CD14-positive monocyte (primary cell): ENCODE measurements around the gene PACSIN3. TPM values are rescaled to one million over a fixed set of nuclear protein-coding genes. Genes with fewer than 3 reads are reported as not detected.

Experiments
- DNase-seq, 3 donors: peaks; one replicate each; pipeline ENCODE4 v3.0.0-alpha.2; 2011 to 2022
- H2AFZ ChIP-seq: 2 replicates; pipeline ENCODE4 v1.6.0; 2012; ENCODE audit warnings: mild to moderate bottlenecking, low read depth, low read length, inconsistent platforms; ENCODE audit not compliant: insufficient read depth, poor library complexity, severe bottlenecking
- H3K27ac ChIP-seq, 2 donors: 1 replicate in 1 of 2; 2 replicates in 1 of 2; pipeline ENCODE4 v1.5.1; 2012 to 2013; ENCODE audit warnings: low read length in 2 of 2, control low read depth in 1 of 2, inconsistent platforms in 1 of 2, low read depth in 1 of 2, mild to moderate bottlenecking in 1 of 2
- H3K27me3 ChIP-seq, 2 donors: one replicate each; pipeline versions ENCODE4 v1.6.0 to v1.6.1; 2011 to 2013; ENCODE audit warnings: low read length in 2 of 2; ENCODE audit not compliant: control insufficient read depth in 2 of 2, insufficient read depth in 2 of 2
- H3K36me3 ChIP-seq, 2 donors: replicated peaks in 1 of 2; 1 replicate in 1 of 2; 2 replicates in 1 of 2; pipeline versions ENCODE4 v1.5.1 to v1.6.1; 2012 to 2013; ENCODE audit warnings: low read length in 2 of 2, control low read depth in 1 of 2, inconsistent platforms in 1 of 2, mild to moderate bottlenecking in 1 of 2; ENCODE audit not compliant: insufficient read depth in 2 of 2, control insufficient read depth in 1 of 2
- H3K4me1 ChIP-seq, 2 donors: 1 replicate in 1 of 2; 2 replicates in 1 of 2; pipeline versions ENCODE4 v1.5.1 to v1.6.1; 2012 to 2013; ENCODE audit warnings: low read length in 2 of 2, control low read depth in 1 of 2, inconsistent platforms in 1 of 2, mild to moderate bottlenecking in 1 of 2, moderate library complexity in 1 of 2; ENCODE audit not compliant: insufficient read depth in 2 of 2, control insufficient read depth in 1 of 2
- H3K4me2 ChIP-seq: replicated peaks from 2 replicates; pipeline ENCODE3; 2012; ENCODE audit warnings: low read length, moderate library complexity, mild to moderate bottlenecking; ENCODE audit not compliant: poor library complexity, severe bottlenecking; ENCODE audit errors: extremely low read depth
- H3K4me3 ChIP-seq, 3 experiments: fragments of 200-600 bp in 1 of 3; sonication (generic) in 1 of 3; replicated peaks in 1 of 3; 1 replicate in 2 of 3; 2 replicates in 1 of 3; pipeline ENCODE4 v1.5.1; 2011 to 2013; ENCODE audit warnings: low read length in 3 of 3, mild to moderate bottlenecking in 3 of 3, control low read depth in 2 of 3, low read depth in 2 of 3, inconsistent platforms in 1 of 3, moderate library complexity in 1 of 3
- H3K79me2 ChIP-seq: 2 replicates; pipeline ENCODE4 v1.6.0; 2012; ENCODE audit warnings: mild to moderate bottlenecking, control low read depth, inconsistent platforms, low read length, moderate library complexity; ENCODE audit not compliant: insufficient read depth
- H3K9ac ChIP-seq: 2 replicates; pipeline ENCODE4 v1.6.0; 2017; ENCODE audit warnings: low read length, mild to moderate bottlenecking; ENCODE audit not compliant: insufficient read depth, poor library complexity, severe bottlenecking
- H3K9me3 ChIP-seq, 2 donors: replicated peaks in 1 of 2; 1 replicate in 1 of 2; 2 replicates in 1 of 2; pipeline versions ENCODE4 v1.5.1 to v1.6.1; 2012 to 2013; ENCODE audit warnings: low read length in 2 of 2, control low read depth in 1 of 2; ENCODE audit not compliant: control insufficient read depth in 1 of 2, insufficient read depth in 1 of 2
- H4K20me1 ChIP-seq: 2 replicates; pipeline ENCODE4 v1.6.0; 2012; ENCODE audit warnings: mild to moderate bottlenecking, low read length, control low read depth, moderate library complexity; ENCODE audit not compliant: insufficient read depth
- H3K27ac Mint-ChIP-seq, 7 donors: one replicate each; pipeline ENCODE4 v1.8.0; 2020; ENCODE audit warnings: mild to moderate bottlenecking in 7 of 7, mixed read lengths in 7 of 7, moderate library complexity in 6 of 7, inconsistent platforms in 2 of 7
- H3K27me3 Mint-ChIP-seq, 3 donors: one replicate each; pipeline ENCODE4 v1.8.0; 2021 to 2022; ENCODE audit warnings: low read depth in 3 of 3, mild to moderate bottlenecking in 3 of 3, mixed read lengths in 3 of 3, moderate library complexity in 3 of 3, inconsistent platforms in 1 of 3
- H3K36me3 Mint-ChIP-seq, 2 donors: one replicate each; pipeline ENCODE4 v1.8.0; 2020; ENCODE audit warnings: mixed read lengths in 2 of 2, inconsistent platforms in 1 of 2, mild to moderate bottlenecking in 1 of 2
- H3K4me1 Mint-ChIP-seq: one replicate; pipeline ENCODE4 v1.8.0; 2020; ENCODE audit warnings: mild to moderate bottlenecking, mixed read lengths
- H3K4me3 Mint-ChIP-seq, 2 donors: one replicate each; pipeline ENCODE4 v1.8.0; 2020; ENCODE audit warnings: mild to moderate bottlenecking in 2 of 2, mixed read lengths in 2 of 2, moderate library complexity in 1 of 2
- H3K9me3 Mint-ChIP-seq, 7 donors: one replicate each; pipeline ENCODE4 v1.8.0; 2020 to 2022; ENCODE audit warnings: mixed read lengths in 7 of 7, mild to moderate bottlenecking in 6 of 7, moderate library complexity in 6 of 7, inconsistent platforms in 2 of 7
- WGBS: methylation state at CpG from one replicate; pipeline ENCODE4 v1.1.5; 2013; ENCODE audit warnings: missing lambda C conversion rate; ENCODE audit not compliant: insufficient coverage; 5-methylcytosine and 5-hydroxymethylcytosine counted together
- intact Hi-C, 2 donors: fragments of 100-400 bp; cut with micrococcal nuclease; formaldehyde crosslinking; loops; one replicate each; pipeline versions ENCODE4 v1.15.0 to v1.15.1; 2023
- polyA plus RNA-seq, 3 donors: library from polyadenylated mRNA; depleted of rRNA in 1 of 3; unstranded in 2 of 3; stranded (reverse) in 1 of 3; fragments of 300-500 nt in 2 of 3; fragments of >200 nt in 1 of 3; fragmentation: Illumina TruSeq in 2 of 3; gene quantifications; 1 replicate in 2 of 3; 2 replicates in 1 of 3; pipeline ENCODE4 v1.2.3, GENCODE V29; 2012 to 2021
- TF ChIP-seq, protein P1 (sequence below): fragments of 200-600 bp; IDR thresholded peaks from one replicate; pipeline ENCODE4 v1.8.0; 2022; ENCODE audit warnings: antibody characterized with exemption, mild to moderate bottlenecking

Gene PACSIN3
- polyA plus RNA-seq, 3 donors: not detected

- Mint-ChIP-seq H3K4me1 (peaks cover 22% of the 10 kb centered on the region), H3K27me3 (peaks cover 12 to 14% (median 13%) of the 10 kb centered on the region in 3 donors), H3K27ac (no peak overlapping the region), H3K4me3 (no peak overlapping the region), H3K9me3 (peaks cover 0 to 2% (median 0%) of the 10 kb centered on the region in 7 donors), H3K36me3 (peaks cover 0 to 4% of the 10 kb centered on the region in 2 donors)
- H3K4me1 ChIP-seq: peaks cover 24 to 29% of the 10 kb centered on the region in 2 donors
- H3K27ac ChIP-seq: no peak overlapping the region
- H3K27me3 ChIP-seq: peaks cover 3 to 16% of the 10 kb centered on the region in 2 donors
- peaks cover 0 to 4% of the 10 kb centered on the region in 2 donors for H3K36me3 ChIP-seq
- TF ChIP-seq, protein P1, sequence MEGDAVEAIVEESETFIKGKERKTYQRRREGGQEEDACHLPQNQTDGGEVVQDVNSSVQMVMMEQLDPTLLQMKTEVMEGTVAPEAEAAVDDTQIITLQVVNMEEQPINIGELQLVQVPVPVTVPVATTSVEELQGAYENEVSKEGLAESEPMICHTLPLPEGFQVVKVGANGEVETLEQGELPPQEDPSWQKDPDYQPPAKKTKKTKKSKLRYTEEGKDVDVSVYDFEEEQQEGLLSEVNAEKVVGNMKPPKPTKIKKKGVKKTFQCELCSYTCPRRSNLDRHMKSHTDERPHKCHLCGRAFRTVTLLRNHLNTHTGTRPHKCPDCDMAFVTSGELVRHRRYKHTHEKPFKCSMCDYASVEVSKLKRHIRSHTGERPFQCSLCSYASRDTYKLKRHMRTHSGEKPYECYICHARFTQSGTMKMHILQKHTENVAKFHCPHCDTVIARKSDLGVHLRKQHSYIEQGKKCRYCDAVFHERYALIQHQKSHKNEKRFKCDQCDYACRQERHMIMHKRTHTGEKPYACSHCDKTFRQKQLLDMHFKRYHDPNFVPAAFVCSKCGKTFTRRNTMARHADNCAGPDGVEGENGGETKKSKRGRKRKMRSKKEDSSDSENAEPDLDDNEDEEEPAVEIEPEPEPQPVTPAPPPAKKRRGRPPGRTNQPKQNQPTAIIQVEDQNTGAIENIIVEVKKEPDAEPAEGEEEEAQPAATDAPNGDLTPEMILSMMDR: peak; percentile 5
- 95% methylated on average over 32 of the region's 35 CpGs for WGBS
- H3K4me2 ChIP-seq: no peak overlapping the region
- no peak for DNase-seq
- no peak overlapping the region for H3K4me3 ChIP-seq
- peaks cover 14% of the 10 kb centered on the region for H4K20me1 ChIP-seq
- H3K9me3 ChIP-seq: peaks cover 0 to 4% of the 10 kb centered on the region in 2 donors
- intact Hi-C loops: no loop called here
- no peak overlapping the region for H2AFZ ChIP-seq
- H3K9ac ChIP-seq: no peak overlapping the region
- H3K79me2 ChIP-seq: peaks cover 16% of the 10 kb centered on the region
These were observed 6.0 kb downstream of the PACSIN3 start for GRCh38 chr11:47180006-47180787.

DNA sequence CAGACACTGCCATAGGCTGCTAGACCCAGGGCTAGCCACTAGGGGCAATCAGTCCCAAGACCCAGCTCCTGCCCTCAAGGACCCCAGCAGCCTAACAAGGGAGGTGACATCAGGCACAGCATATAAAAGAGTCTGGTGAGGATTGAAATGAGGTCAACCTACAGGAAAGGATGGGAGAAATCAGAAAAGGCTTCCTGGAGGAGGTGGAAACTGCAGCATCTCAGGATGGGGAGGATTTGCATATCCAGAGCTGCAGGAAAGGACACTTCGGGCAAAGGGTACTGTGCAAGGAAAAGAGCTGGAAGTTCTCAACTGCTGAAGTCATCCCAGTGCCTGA lies 6.6 kb downstream of the PACSIN3 start:
- Mint-ChIP-seq H3K4me1 (peaks cover 22% of the 10 kb centered on the region), H3K36me3 (peaks cover 0 to 10% of the 10 kb centered on the region in 2 donors), H3K4me3 (no peak overlapping the region), H3K27me3 (peaks cover 6 to 9% (median 7%) of the 10 kb centered on the region in 3 donors), H3K9me3 (peaks cover 0 to 2% (median 0%) of the 10 kb centered on the region in 7 donors), H3K27ac (no peak overlapping the region)
- H3K79me2 ChIP-seq: peaks cover 21% of the 10 kb centered on the region
- H3K9ac ChIP-seq: no peak overlapping the region
- DNase-seq: peak; percentile 30 to 51 (median 32)
- no peak overlapping the region for H3K4me3 ChIP-seq
- TF ChIP-seq, protein P1: peak; percentile 71
- WGBS: no CpG with 5 or more reads among the region's 1 CpG
- no peaks in the 10 kb centered on the region for H3K9me3 ChIP-seq
- no peak overlapping the region for H2AFZ ChIP-seq
- peaks cover 19% of the 10 kb centered on the region for H4K20me1 ChIP-seq
- H3K4me1 ChIP-seq: peaks cover 24 to 29% of the 10 kb centered on the region in 2 donors
- intact Hi-C loops: loop anchor here (5.0 to 10.0 kb wide), 4 partner anchors 38 to 562 kb away; partner anchors contain the start of genes ARHGAP1 (in 1 of the 2), ATG13 (in 1 of the 2), HARBI1 (in 1 of the 2) and PSMC3 (in 1 of the 2)
- no peak overlapping the region for H3K27ac ChIP-seq
- H3K36me3 ChIP-seq: peaks cover 3 to 10% of the 10 kb centered on the region in 2 donors
- H3K4me2 ChIP-seq: no peak overlapping the region
- H3K27me3 ChIP-seq: peaks cover 0 to 10% of the 10 kb centered on the region in 2 donors
